Sigmoid colon (tissue), 4 donors: Measurements from ENCODE around the gene BCAS2.

Source experiments
- CTCF ChIP-seq, 4 experiments: fragments of 450-650 bp in 3 of 4; fragments of 200-600 bp in 1 of 4; IDR thresholded peaks; one replicate each; pipeline ENCODE4 v1.5.1; 2016 to 2019; ENCODE audit warnings: antibody characterized with exemption in 4 of 4, mild to moderate bottlenecking in 3 of 4, moderate library complexity in 2 of 4
- EP300 ChIP-seq, 4 donors: sonication (generic); formaldehyde crosslinking; IDR thresholded peaks; one replicate each; pipeline ENCODE4 v1.6.1; 2017; ENCODE audit warnings: antibody characterized with exemption in 4 of 4
- POLR2A ChIP-seq, 2 donors: fragments of 450-650 bp; IDR thresholded peaks; one replicate each; pipeline ENCODE4 v1.6.1; 2016; ENCODE audit warnings: antibody characterized with exemption in 2 of 2, mild to moderate bottlenecking in 2 of 2, moderate library complexity in 2 of 2
- POLR2AphosphoS5 ChIP-seq, 4 donors: sonication (generic); formaldehyde crosslinking; IDR thresholded peaks; one replicate each; pipeline ENCODE4 v1.6.1; 2017; ENCODE audit warnings: antibody characterized with exemption in 4 of 4

- TF ChIP-seq CTCF (IDR thresholded peaks at IDR 0.05) (no peak), POLR2AphosphoS5 (IDR thresholded peaks at IDR 0.05) (no peak), POLR2A (IDR thresholded peaks at IDR 0.05) (no peak), EP300 (IDR thresholded peaks at IDR 0.05) (no peak)
Observed at GRCh38 chr1:114554577-114554976, 26.8 kb downstream of the BCAS2 start.
